Measurements from ENCODE around the gene AIG1. TPM values are rescaled to one million over a fixed set of nuclear protein-coding genes. Genes with fewer than 3 reads are reported as not detected.
"Not testable (repeated sequence)": the region's sequence is repeated elsewhere in the genome, so short reads cannot be mapped to it uniquely, and the experiment has no call there.

AIG1 gene
- total RNA-seq, 1 donor from 2014 or later = 42.6 TPM

- intact Hi-C loops (cut with DNase I) = no loop called here
- no peak for DNase-seq (ENCODE audit: low spot score)
Measured at GRCh38 chr6:143054329-143054728, 6.4 kb upstream of the AIG1 start.

GRCh38 chr6:143055213-143055612, 5.5 kb upstream of the AIG1 start:
- intact Hi-C loops (cut with DNase I) = no loop called here
- no peak for DNase-seq (ENCODE audit: low spot score)

GRCh38 chr6:143055891-143056290, 4.8 kb upstream of the AIG1 start:
- no peak for DNase-seq (ENCODE audit: low spot score)

GRCh38 chr6:143058987-143059386, 1.7 kb upstream of the AIG1 start:
- no peak for DNase-seq (ENCODE audit: low spot score)
- intact Hi-C loops (cut with DNase I) = no loop called here

More at GRCh38 chr6:143055891-143056290, 4.8 kb upstream of the AIG1 start:
- intact Hi-C loops (cut with DNase I) = no loop called here

GRCh38 chr6:143059663-143060353, 881 bp upstream of the AIG1 start:
- intact Hi-C loops (cut with DNase I) = loop anchor here (2.0 to 5.0 kb wide), 2 partner anchors 113 to 162 kb away; no protein-coding TSS in a partner anchor
- DNase-seq (ENCODE audit: low spot score) = no peak

GRCh38 chr6:143060354-143060805, 309 bp upstream of the AIG1 start:
- DNase-seq (ENCODE audit: low spot score) = peak; percentile 92

GRCh38 chr6:143061597-143062385, 1.1 kb downstream of the AIG1 start:
- intact Hi-C loops (cut with DNase I) = loop anchor here (2.0 to 5.0 kb wide), 2 partner anchors 115 to 161 kb away; no protein-coding TSS in a partner anchor
- DNase-seq (ENCODE audit: low spot score) = no peak

More at GRCh38 chr6:143060354-143060805, 309 bp upstream of the AIG1 start:
- intact Hi-C loops (cut with DNase I) = loop anchor here (2.0 to 5.0 kb wide), 2 partner anchors 114 to 162 kb away; no protein-coding TSS in a partner anchor

GRCh38 chr6:143062551-143062950, 1.9 kb downstream of the AIG1 start:
- intact Hi-C loops (cut with DNase I) = loop anchor here (5.0 kb wide), 1 partner anchor 160 kb away; no protein-coding TSS in a partner anchor
- DNase-seq (ENCODE audit: low spot score) = no peak

GRCh38 chr6:143063631-143064030, 2.9 kb downstream of the AIG1 start:
- intact Hi-C loops (cut with DNase I) = loop anchor here (5.0 kb wide), 1 partner anchor 159 kb away; no protein-coding TSS in a partner anchor
- no peak for DNase-seq (ENCODE audit: low spot score)

- intact Hi-C loops (cut with DNase I) = loop anchor here (5.0 kb wide), 1 partner anchor 158 kb away; no protein-coding TSS in a partner anchor
- no peak for DNase-seq (ENCODE audit: low spot score)
Measured at GRCh38 chr6:143064271-143064670, 3.6 kb downstream of the AIG1 start.

GRCh38 chr6:143064951-143065683, 4.4 kb downstream of the AIG1 start:
- intact Hi-C loops (cut with DNase I) = loop anchor here (5.0 kb wide), 1 partner anchor 157 kb away; no protein-coding TSS in a partner anchor
- no peak for DNase-seq (ENCODE audit: low spot score)

- DNase-seq (ENCODE audit: low spot score) = no peak
- intact Hi-C loops (cut with DNase I) = no loop called here
Measured at GRCh38 chr6:143068001-143068400, 7.3 kb downstream of the AIG1 start.

- intact Hi-C loops (cut with DNase I) = no loop called here
- no peak for DNase-seq (ENCODE audit: low spot score)
Measured at GRCh38 chr6:143074101-143074500, 13.4 kb downstream of the AIG1 start.

GRCh38 chr6:143074670-143075318, 14.1 kb downstream of the AIG1 start:
- no peak for DNase-seq (ENCODE audit: low spot score)
- intact Hi-C loops (cut with DNase I) = no loop called here

GRCh38 chr6:143078468-143079324, 18.0 kb downstream of the AIG1 start:
- intact Hi-C loops (cut with DNase I) = no loop called here
- DNase-seq (ENCODE audit: low spot score) = no peak

GRCh38 chr6:143079325-143079640, 18.6 kb downstream of the AIG1 start:
- no peak for DNase-seq (ENCODE audit: low spot score)
- intact Hi-C loops (cut with DNase I) = no loop called here

GRCh38 chr6:143082274-143082673, 21.6 kb downstream of the AIG1 start:
- DNase-seq (ENCODE audit: low spot score); intact Hi-C loops (cut with DNase I): not testable (repeated sequence)

- DNase-seq (ENCODE audit: low spot score); intact Hi-C loops (cut with DNase I): not testable (repeated sequence)
Measured at GRCh38 chr6:143084019-143084418, 23.3 kb downstream of the AIG1 start.
